HG02840 (cell line): ENCODE measurements around the gene LAMB1.
"Not testable (repeated sequence)": the region's sequence is repeated elsewhere in the genome, so short reads cannot be mapped to it uniquely, and the experiment has no call there.

Experiments used
- ATAC-seq: cut with Tn5 transposase; IDR thresholded peaks from one replicate; pipeline ENCODE4 v1.9.1; 2021; ENCODE audit warnings: mild to moderate bottlenecking, moderate library complexity, moderate number of reproducible peaks; ENCODE audit not compliant: unreplicated experiment, low FRiP score

LAMB1 gene

GRCh38 chr7:107926481-107926880 is 76.5 kb downstream of the LAMB1 start:
- no peak for ATAC-seq

GRCh38 chr7:107924841-107925504 is 78.0 kb downstream of the LAMB1 start:
- ATAC-seq = peak; percentile 96

GRCh38 chr7:107922886-107923285 is 80.1 kb downstream of the LAMB1 start:
- ATAC-seq = no peak

- ATAC-seq = not testable (repeated sequence)
Observed at GRCh38 chr7:107921826-107922225, 81.1 kb downstream of the LAMB1 start.

DNA sequence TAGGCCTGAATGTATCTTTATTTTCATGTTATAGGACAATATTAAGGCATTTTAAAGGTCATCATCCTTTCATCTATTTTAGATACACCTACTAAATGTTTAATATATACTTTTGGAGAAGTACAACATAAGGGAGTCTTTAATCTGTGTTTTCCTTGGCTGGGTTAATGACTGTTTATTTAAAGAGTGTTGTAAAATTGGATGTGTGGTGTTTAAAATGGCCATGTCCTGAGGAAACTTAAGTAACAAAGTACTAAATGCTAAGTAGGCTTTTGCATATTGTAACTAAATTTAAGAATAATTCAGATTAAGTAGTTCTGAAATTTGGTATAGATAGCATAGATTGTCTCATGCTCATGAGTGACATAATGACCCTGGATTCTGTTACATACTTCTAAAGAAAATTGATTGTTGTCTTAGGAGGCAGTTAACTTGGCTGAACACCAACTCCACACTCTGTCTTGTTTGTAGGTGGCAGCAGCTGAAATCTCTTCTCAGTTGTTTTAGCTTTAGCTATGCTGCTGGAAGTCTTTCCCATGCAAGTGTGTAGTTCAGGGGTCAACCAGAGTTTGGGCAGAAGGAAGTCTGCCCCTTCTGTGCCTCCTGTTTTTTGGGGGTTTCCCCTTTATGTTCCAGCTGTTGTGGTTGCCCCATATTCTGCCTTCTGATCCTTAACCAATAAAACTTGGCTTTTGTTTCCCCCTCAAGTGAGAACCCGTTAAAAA is 82.8 kb downstream of the LAMB1 start:
- ATAC-seq = no peak

DNA sequence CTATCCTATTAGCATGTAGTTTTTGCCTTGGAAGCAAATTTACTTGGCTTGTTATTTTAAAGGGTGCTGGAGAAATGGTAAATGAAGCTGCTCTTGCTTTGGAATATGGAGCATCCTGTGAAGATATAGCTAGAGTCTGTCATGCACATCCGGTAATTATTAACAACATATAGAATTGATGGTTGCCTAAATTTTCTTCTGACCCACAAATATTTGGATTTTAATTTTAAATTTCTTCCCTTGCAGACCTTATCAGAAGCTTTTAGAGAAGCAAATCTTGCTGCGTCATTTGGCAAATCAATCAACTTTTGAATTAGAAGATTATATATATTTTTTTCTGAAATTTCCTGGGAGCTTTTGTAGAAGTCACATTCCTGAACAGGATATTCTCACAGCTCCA is 84.0 kb downstream of the LAMB1 start:
- ATAC-seq = no peak

- peak; percentile 70 for ATAC-seq
Observed at GRCh38 chr7:107917763-107918651, 85.0 kb downstream of the LAMB1 start.

DNA sequence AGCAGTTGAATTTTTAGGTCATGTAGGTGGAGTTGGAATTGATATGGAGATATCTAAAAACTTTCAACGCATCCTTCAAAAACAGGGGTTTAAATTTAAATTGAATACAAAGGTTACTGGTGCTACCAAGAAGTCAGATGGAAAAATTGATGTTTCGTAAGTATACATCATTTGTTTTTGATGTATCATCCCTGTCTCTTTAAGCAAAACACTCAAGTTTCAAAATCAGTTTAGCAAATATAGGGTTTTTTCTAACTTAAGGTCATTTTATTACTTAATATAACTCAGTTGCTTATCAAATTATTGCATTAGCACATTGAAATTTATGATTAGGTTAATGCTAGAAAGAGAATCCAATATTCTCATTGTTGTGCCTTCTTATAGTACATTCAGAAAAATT is 87.4 kb downstream of the LAMB1 start:
- ATAC-seq = no peak

DNA sequence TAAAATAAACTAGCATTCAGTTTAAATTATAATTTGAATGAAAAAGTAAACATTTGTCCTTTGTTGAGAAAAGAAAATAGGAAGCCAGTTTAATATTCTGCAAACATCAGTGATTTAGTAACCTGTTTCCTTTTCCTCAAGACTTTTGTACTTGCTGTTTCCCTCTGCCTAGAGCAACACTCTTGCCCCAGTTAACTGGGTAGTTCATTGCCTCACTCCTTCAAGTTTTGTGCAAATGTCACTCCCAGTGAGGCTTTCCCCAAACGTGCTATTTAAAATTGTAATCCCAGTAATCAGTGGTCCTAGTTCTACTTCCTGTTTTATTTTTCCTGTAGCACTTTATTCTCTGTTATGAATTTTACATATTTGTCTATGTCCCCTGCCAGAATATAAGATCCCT is 88.1 kb downstream of the LAMB1 start:
- no peak for ATAC-seq

DNA sequence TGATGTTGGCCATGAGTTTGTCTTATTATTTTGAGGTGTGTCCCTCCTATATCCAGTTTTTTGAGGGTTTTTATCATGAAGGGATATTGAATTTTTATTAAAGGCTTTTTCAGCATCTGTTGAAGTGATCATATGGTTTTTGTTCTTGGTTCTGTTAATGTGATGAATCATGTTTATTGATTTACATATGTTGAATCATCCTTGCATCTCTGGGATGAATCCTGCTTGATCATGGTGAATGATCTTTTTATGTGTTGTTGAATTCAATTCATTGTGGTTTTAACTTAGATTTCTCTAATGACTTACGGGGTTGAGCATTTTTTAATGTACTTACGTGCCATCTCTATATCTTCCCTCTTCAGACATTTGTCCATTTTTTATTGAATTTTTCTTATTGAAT is 89.1 kb downstream of the LAMB1 start:
- ATAC-seq = no peak

GRCh38 chr7:107911981-107912380 is 91.0 kb downstream of the LAMB1 start:
- ATAC-seq = no peak

DNA sequence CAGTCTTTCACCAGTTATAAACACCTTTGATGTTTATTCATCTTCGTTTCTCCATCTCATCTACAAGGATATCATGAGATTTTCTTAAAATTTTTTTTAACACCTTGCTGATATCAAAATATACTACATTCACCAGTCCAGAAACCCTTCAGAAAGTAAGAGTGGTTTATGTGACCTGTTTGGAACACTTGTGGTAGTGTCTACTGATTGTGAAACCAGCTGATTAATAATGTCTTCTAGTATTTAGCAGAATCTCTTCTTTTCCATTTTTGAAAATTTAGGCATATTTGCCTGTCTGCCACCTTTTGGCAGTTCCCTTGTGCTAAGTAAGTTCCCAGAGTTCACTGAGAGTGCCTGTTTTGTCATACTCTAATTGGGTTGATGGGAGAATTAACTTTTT is 93.5 kb downstream of the LAMB1 start:
- no peak for ATAC-seq

DNA sequence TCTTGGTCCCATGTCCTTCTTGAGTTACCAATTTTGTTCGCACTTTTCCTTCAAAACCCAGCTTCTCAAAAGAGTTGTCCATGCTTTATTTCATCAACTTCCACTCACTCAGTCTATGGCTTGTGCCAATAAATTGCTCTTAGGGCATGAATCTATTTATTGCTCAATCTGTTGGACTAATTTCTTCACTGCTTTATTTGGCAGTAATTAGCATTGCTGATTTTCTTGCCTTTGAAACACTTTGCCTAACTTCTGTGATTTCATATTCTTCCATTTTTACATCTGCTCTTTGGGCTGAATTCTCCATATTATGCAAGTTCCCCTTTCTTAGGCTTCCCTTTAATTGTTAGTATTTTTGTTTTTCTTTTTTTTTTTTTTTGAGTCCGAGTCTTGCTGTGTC is 95.2 kb downstream of the LAMB1 start:
- no peak for ATAC-seq

- ATAC-seq = no peak
Observed at GRCh38 chr7:107902381-107902780, 100.6 kb downstream of the LAMB1 start.

DNA sequence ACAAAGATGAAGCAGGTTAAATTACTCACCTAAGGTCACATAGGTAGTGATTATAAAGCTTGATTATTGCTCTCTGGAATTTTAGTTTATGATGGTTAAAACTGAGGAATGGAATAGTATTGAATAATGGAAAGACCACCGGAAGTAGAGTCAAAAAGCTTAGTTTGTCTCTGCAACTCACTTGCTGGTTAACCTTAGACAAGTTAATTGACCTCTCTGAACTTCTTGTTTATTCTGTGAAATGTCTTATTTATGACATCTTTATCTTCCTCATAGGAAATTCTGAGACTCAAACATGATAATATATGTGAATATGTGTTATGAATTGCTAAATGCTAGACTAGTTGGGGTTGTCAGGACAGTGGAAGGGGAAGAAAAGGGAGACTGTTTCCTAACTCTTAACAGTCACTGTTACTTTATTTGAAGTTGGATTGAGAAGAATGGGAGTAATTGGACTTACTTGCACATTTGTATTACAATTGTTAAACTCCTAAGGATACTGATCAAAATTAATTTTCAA is 102.4 kb downstream of the LAMB1 start:
- ATAC-seq = no peak

DNA sequence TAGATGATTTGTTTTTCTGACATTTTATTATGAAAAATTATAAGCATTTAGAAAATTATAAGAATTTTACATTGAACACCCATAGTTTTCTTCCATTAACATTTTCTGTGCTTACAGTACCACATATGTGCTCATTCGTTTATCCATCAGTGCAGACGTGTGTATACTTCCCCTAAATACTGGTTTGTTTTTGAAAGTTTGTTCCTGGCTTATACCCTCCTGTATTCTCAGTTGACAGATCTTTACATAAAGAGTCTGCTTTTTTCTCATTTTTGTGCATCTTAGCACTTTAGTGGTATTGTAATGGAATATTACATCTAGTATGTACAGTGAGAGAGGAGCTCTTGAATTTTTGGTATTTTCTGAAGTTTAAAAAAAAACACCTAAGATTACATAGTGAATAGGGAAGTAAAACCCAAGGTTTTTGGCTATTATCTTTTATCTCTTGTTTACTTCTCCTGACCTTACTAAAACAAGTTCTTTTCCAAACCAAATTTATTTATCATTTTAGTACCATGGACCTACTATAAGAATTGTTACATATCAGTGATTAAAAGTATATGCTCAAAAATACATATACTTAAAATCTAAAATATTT is 103.9 kb downstream of the LAMB1 start:
- no peak for ATAC-seq

GRCh38 chr7:107892367-107892741 is 110.6 kb downstream of the LAMB1 start:
- not testable (repeated sequence) for ATAC-seq

- ATAC-seq = peak; percentile 22
Observed at GRCh38 chr7:107891636-107892366, 111.2 kb downstream of the LAMB1 start.

GRCh38 chr7:107890962-107891635 is 111.9 kb downstream of the LAMB1 start, which contains the start of gene DLD:
TSS of gene DLD (plus strand) at chr7:107891183. CDS start at chr7:107891251, 68 bp downstream.
- peak; percentile 99 for ATAC-seq
